ENCODE results near the gene RPP30. TPM values are rescaled to one million over a fixed set of nuclear protein-coding genes. Genes with fewer than 3 reads are reported as not detected.
"Not testable (repeated sequence)": the region's sequence is repeated elsewhere in the genome, so short reads cannot be mapped to it uniquely, and the experiment has no call there.

RPP30 gene
- polyA plus RNA-seq, 12 donors, result 33.1 to 80.2 (median 40.9) TPM; not detected in 1

DNA sequence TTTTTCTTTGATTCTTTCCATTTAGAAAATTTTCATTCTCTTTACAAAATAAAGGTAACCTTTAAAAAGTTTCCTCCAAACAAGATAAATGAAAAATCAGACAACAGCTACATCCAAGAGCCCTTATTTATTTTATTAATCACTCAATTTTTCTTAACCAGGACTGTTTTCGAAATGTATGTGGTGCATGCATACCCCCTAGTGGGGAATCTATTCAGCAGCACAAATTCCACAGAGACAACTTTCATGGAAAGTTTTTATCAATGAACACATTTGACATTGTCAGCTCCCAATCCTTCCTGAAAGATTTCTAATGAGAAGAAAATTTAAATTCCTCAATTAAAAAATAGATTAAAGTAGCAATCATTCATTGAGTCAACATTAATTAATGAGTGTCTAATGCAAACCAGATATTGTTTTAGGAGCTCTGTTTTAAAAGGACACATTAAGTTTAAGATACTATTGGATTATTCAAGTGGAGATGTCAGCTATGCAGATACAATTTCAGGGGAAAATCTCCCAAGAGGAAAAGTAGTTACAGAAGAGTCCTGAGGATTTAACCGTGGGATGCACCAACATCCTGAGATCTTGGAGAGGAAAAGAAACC is 8.8 kb upstream of the RPP30 start:
- no peak for DNase-seq

DNA sequence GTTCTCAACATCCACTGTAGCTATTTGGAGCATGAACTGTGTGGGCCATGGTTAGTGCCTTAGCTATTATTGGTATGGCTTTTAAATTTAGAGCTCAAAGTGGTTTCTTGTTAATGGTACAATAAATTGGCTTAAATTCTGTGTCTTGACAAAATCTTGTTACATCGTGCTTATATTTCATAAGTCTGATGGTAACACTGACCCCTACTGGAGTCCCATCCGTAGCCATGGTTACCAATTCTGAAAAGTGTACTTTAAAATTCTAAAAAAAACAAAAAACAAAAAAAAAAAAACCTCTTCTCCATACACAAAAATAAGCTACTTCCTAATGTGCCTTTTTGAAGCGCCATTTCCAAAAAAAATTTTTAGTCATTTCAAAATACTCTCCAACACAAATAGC is 6.4 kb upstream of the RPP30 start:
- no peak for DNase-seq

- DNase-seq, result no peak
Measured at GRCh38 chr10:90866050-90866598, 5.7 kb upstream of the RPP30 start.

GRCh38 chr10:90871279-90871765 is 452 bp upstream of the RPP30 start:
- DNase-seq, result peak; percentile 61

GRCh38 chr10:90872648-90873020 is 860 bp downstream of the RPP30 start:
- DNase-seq, result no peak

DNA sequence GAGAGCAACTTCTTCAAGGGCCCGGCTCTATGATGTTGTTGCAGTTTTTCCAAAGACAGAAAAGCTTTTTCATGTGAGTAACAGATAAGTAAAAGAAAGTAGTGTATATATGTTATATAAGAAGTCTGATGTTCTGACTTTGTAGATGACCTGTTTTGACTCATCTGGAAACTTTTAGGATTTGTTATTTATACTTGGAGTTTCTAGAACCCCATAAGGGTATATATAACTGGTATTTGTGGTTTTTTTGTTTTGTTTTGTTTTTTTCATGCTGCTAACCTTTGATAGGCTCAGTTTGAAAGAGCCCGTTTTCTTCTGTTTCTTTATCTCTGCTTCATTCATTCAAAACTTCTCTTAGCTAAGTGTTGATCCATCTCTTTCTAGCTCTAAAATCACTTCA is 7.3 kb downstream of the RPP30 start:
- no peak for DNase-seq

DNA sequence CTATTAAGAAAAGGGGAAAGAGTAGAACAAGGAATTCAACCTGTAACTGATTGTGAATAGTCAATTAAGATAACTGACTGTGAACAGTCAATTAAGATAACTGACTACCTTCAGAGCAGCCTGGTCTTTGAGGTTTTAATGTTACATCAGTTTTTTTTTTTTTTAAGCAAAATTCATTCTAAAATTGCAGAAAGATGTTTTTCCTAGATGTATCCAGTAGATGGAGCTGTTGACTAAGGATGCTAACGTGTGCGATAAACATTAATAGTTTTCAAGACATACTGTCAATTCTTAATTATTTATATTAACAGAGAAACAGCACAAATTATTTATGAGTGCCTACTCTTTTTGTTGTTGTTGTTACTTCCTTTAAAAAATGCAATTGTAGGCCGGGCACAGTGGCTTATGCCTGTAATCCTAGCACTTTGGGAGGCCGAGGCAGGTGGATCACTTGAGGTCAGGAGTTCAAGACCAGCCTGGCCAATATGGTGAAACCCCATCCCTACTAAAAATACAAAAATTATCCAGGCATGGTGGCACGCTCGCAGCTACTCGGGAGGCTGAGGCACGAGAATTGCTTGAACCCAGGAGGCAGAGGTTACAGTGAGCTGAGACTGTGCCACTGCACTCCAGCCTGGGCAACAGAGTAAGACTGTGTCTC is 8.4 kb downstream of the RPP30 start:
- peak; percentile 27 for DNase-seq

DNA sequence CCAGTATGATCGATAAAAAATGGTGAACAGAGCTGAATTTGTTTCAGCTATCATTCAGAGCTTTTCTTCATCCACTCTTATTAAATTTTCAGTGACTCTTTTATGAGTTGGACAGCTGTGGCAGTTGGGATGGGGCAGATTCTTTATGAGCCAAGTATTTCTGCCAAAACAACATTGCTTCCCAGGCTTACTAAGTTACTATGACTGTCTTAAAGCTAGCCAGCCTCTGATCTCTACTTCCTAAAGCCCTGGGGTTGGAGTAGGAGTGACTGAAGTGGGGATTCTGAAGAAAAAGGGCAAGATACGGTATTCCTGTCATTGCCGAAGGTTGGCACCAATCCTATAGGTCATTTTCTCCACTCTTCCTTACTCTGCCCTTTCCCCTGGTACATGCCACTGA is 12.7 kb downstream of the RPP30 start:
- peak; percentile 35 for DNase-seq

GRCh38 chr10:90885176-90885575 is 13.4 kb downstream of the RPP30 start:
- DNase-seq, result no peak

DNA sequence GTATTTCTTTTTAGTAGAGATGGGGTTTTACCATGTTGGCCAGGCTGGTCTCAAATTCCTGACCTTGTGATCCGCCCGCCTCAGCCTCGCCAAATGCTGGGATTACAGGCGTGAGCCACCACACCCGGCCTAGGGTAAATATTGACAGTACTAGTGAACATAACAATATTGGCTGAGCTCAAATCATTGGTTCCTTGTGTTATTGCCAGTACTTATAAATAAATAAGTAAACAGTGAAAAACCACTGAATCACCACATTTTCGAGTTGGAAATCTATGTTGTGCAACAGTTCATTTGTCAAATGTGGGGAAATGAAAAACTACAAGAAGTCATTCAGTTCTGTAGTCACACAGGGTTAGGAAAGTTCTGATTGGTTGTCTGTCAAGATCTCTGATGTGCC is 15.8 kb downstream of the RPP30 start:
- DNase-seq, result no peak

DNA sequence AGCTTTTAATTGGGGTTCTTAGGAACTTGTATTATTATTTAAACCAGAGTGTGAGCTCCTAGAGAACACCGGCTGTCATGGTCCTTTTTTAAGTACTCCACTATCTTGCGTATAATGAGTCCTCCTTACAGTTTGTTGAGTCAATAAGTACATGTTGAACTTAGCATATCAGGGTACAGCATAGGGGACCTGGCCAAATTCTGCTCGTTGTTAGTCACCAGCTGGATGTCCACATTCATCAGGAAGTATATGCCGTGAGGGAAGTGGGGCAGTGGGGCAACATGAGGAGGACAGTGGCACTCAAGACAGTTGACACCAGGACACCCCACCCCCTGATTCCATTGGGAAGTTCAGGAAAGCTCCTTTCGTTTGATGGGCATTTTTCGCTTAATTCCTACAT is 16.6 kb downstream of the RPP30 start:
- no peak for DNase-seq

DNA sequence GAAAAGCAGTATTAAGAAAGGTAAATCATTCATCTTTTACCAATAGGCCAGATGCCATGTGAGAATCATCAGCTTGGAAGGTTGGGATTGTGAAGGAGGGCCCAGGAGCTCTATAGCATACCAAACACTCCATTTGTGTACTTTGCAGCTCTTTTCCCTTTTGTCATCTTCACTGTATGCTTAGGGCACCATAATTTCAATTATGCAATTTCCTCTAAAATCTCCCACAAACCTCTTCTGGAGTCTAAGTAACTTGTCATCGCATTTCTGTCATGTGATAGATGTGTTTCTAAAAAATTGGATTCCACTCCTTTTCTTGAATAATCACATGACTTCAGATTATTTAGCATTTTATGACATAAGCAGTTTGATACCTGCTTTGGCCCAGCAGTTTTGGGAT is 17.9 kb downstream of the RPP30 start:
- no peak for DNase-seq

GRCh38 chr10:90890347-90890746 is 18.6 kb downstream of the RPP30 start:
- DNase-seq, result no peak

DNA sequence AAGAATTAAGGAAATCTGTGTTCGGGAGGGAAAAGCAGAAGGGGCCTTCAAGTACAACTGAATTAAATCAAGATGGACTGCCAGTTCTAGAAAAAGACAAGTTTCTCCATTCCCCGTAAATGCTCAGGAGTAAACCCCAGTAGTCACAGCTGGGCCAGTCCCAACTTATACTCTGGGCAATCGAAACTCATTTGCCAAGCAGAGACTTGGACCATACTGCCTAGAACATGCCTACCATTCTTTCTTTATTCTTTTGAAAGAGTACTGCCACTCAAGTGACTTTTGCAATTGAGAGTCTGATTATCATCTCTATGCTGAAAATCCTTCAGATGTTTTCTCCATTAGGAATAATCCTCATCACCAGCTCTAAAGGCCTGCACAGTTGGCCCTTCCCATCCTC is 21.4 kb downstream of the RPP30 start:
- DNase-seq, result no peak

GRCh38 chr10:90896916-90897315 is 25.1 kb downstream of the RPP30 start:
- not testable (repeated sequence) for DNase-seq

- no peak for DNase-seq
Measured at GRCh38 chr10:90905925-90906324, 34.2 kb downstream of the RPP30 start.

- DNase-seq, result no peak
Measured at GRCh38 chr10:90906596-90906995, 34.8 kb downstream of the RPP30 start.

DNA sequence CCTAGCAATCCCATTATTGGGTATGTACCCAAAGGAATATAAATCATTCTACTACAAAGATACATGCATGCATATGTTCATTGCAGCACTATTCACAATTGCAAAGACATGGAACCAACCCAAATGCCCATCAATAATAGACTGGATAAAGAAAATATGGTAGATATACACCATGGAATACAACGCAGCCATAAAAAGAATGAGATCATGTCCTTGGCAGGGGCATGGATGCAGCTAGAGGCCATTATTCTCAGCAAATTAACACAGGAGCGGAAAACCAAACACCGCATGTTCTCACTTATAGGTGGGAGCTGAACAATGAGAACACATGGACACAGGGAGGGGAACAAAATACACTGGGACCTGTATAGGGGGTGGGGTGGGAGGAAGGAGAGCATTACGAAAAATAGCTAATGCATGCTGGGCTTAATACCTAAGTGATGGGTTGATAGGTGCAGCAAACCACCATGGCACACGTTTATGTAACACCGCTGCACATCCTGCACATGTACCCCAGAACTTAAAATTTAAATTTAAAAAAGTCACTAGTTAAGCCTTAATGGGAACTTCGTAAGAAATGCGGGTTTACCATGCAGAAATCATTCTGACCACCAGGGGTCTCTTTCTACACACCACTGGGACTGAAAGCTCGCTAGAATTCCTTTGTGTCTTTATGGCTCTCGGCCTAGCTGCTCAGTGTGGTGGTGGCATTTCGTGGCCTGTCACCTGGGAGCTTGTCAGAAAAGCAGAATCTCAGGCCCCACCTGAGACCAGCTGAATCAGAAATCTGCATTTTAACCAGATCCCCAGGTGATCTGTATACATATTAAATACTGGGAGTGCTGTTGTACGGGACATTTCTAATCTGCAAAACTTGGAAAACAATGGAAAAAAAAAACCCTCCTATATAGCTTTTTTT is 39.6 kb downstream of the RPP30 start:
- DNase-seq, result peak; percentile 77

DNA sequence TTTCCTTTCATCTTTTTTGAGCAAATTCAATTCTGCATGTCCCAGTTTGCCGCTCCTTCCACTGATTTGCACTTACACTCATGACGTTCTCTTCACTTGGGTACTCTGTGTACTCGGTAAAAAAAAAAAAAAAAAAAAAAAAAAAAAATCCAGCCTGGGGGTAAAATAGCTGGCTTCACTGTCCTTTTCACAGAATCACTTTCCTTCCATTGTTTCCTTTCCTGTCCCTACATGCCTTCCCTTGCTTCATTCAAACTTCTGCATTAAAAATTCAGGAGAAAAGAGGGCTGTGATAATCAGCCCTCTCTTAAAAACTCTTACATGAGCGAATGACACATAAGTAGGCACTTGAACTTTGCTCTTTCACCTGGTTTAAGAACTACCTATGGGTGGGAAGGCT is 40.4 kb downstream of the RPP30 start:
- DNase-seq, result no peak

GRCh38 chr10:90912854-90913479 is 41.2 kb downstream of the RPP30 start:
- no peak for DNase-seq

DNA sequence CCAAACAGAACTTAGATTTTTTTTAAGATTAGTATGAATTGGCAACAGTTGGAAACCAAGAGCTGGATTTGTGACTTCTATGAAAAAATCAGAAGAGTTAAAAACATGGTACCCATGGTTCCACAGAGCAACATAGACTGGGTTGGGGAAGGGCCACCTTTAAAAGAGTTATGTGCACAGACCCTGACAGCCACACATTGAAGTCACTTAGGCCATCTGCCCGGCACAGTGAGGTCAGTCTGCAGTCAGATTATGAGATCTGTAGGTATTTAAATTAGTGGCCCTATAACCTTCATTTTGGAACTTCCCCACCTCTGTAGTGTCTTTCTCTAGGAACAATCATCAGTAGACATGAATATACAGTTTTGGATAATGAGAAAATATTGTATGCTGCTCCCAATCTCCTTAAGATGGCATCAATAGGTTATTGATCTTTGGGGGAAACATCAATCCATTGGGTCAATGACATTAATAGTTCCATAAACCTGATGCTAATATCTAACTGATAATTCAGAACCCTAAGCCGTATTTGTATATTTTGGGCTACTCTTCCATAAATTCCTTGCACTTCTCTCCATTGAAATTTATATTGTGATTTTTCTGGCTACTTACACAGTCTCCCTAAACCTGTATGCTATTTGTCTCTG is 42.1 kb downstream of the RPP30 start:
- DNase-seq, result no peak

Measured in muscle of arm (tissue), 12 donors.